ENCODE data around the gene USE1. TPM values are rescaled to one million over a fixed set of nuclear protein-coding genes. Genes with fewer than 3 reads are reported as not detected.

USE1 gene
- total RNA-seq, 4 donors from 2014 or later = 7.7 to 13.6 (median 11.2) TPM

- TF ChIP-seq CTCF (IDR thresholded peaks at IDR 0.05) (no peak), POLR2A (IDR thresholded peaks at IDR 0.05) (peak in 1 of 2 donors; percentile 21)
Observed at GRCh38 chr19:17248011-17248776, 33.0 kb downstream of the USE1 start.

GRCh38 chr19:17249887-17250548, 34.9 kb downstream of the USE1 start:
- H3K4me3 ChIP-seq = no peak overlapping the region
- no peaks in the 10 kb centered on the region for H3K36me3 ChIP-seq
- no peaks in the 10 kb centered on the region for H3K27me3 ChIP-seq
- no peaks in the 10 kb centered on the region for H3K9me3 ChIP-seq
- peaks cover 7 to 31% (median 9%) of the 10 kb centered on the region in 4 donors for H3K4me1 ChIP-seq
- H3K27ac ChIP-seq = peak overlapping the region in 1 of 4 donors; percentile 79
- TF ChIP-seq CTCF (IDR thresholded peaks at IDR 0.05) = no peak
- no peak for TF ChIP-seq POLR2A (IDR thresholded peaks at IDR 0.05)
- DNase-seq = peak in 2 of 3 donors; percentile 47 to 82

More at GRCh38 chr19:17248011-17248776, 33.0 kb downstream of the USE1 start:
- peak in 2 of 3 donors; percentile 75 to 82 for DNase-seq
- peak overlapping the region in 3 of 4 donors; percentile 67 to 88 (median 79) for H3K27ac ChIP-seq
- H3K9me3 ChIP-seq = no peaks in the 10 kb centered on the region
- peaks cover 7 to 34% (median 13%) of the 10 kb centered on the region in 4 donors for H3K4me1 ChIP-seq
- no peaks in the 10 kb centered on the region for H3K27me3 ChIP-seq
- H3K4me3 ChIP-seq = no peak overlapping the region
- no peaks in the 10 kb centered on the region for H3K36me3 ChIP-seq

GRCh38 chr19:17254636-17255035, 39.5 kb downstream of the USE1 start:
- no peaks in the 10 kb centered on the region for H3K9me3 ChIP-seq
- no peaks in the 10 kb centered on the region for H3K4me1 ChIP-seq
- TF ChIP-seq POLR2A (IDR thresholded peaks at IDR 0.05) = no peak
- no peak for TF ChIP-seq CTCF (IDR thresholded peaks at IDR 0.05)
- H3K27me3 ChIP-seq = no peaks in the 10 kb centered on the region
- H3K36me3 ChIP-seq = no peaks in the 10 kb centered on the region
- no peak overlapping the region for H3K4me3 ChIP-seq
- no peak overlapping the region for H3K27ac ChIP-seq
- DNase-seq = no peak

DNA sequence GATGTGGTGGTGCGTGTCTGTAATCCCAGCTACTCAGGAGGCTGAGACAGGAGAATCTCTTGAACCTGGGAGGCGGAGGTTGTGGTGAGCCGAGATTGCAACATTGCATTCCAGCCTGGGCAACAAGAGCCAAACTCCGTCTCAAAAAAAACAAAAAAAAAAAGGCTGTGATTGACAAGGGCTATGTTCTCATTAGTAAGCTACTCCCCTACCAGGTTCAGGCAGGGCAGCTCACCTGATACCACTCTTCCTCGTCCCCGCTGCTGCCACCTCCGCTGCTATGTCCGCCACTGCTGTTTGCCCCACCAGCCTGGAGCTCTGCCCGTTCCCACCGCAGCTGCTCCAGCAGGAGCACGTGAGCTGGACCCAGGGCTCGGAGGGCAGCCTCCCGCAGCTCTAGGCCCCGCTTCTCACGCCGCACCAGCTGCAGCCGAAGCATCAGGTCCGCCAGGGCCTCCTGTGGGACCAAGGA, 40.0 kb downstream of the USE1 start:
- no peaks in the 10 kb centered on the region for H3K27me3 ChIP-seq
- H3K4me3 ChIP-seq = no peak overlapping the region
- H3K9me3 ChIP-seq = no peaks in the 10 kb centered on the region
- H3K36me3 ChIP-seq = no peaks in the 10 kb centered on the region
- DNase-seq = no peak
- TF ChIP-seq CTCF (IDR thresholded peaks at IDR 0.05) = no peak
- no peaks in the 10 kb centered on the region for H3K4me1 ChIP-seq
- H3K27ac ChIP-seq = no peak overlapping the region

- no peaks in the 10 kb centered on the region for H3K36me3 ChIP-seq
- no peaks in the 10 kb centered on the region for H3K27me3 ChIP-seq
- H3K9me3 ChIP-seq = no peaks in the 10 kb centered on the region
- TF ChIP-seq CTCF (IDR thresholded peaks at IDR 0.05) = no peak
- TF ChIP-seq POLR2A (IDR thresholded peaks at IDR 0.05) = no peak
- no peak overlapping the region for H3K4me3 ChIP-seq
- DNase-seq = no peak
- no peaks in the 10 kb centered on the region for H3K4me1 ChIP-seq
- H3K27ac ChIP-seq = no peak overlapping the region
Observed at GRCh38 chr19:17256130-17256529, 41.0 kb downstream of the USE1 start.
